HCT116 (cell line): ENCODE data around the gene NDUFC1. TPM values are rescaled to one million over a fixed set of nuclear protein-coding genes. Genes with fewer than 3 reads are reported as not detected.

Experiments
- ATAC-seq: fragments of 200-7000 bp; cut with Tn5 transposase; 2 replicates; pipeline ENCODE4 v1.9.1; 2020; ENCODE audit warnings: mild to moderate bottlenecking, moderate library complexity
- BruUV-seq: library from RNA; stranded (reverse); fragments of 400-500 nt; replicated peaks from 2 replicates; lab custom pipeline; 2021; lab: Mats Ljungman, UMichigan
- CTCF ChIA-PET: fragments of 300-600 bp; sonication (Branson Sonifier 250); formaldehyde crosslinking; loops from one replicate; lab custom pipeline; 2021; ENCODE audit warnings: antibody characterized with exemption; lab: Charles Lee
- POLR2A ChIA-PET: fragments of 300-600, 350-600 bp; sonication (Branson Sonifier 250); formaldehyde crosslinking; loops from one replicate; lab custom pipeline; 2021; ENCODE audit warnings: antibody characterized with exemption; lab: Charles Lee
- RAD21 ChIA-PET, 2 experiments: fragments of 300-600 bp; sonication (Branson Sonifier 250); formaldehyde crosslinking; loops; one replicate each; lab custom pipeline; 2023; ENCODE audit warnings: low total read pairs in 2 of 2; ENCODE audit not compliant: uncharacterized antibody in 2 of 2, unreplicated experiment in 2 of 2, low non-redundant PET in 1 of 2; lab: Charles Lee
- DNase-seq: peaks from one replicate; pipeline ENCODE4 v3.0.0-alpha.2; 2010; ENCODE audit warnings: low read depth, low spot score
- H2AFZ ChIP-seq: fragments of 200-600 bp; shearing (Covaris generic), sonication (generic); 2 replicates; pipeline ENCODE4 v1.6.1; 2017; ENCODE audit warnings: low read depth, mixed run types, mixed read lengths, antibody characterized with exemption, low read length; ENCODE audit not compliant: poor library complexity, severe bottlenecking
- H3K27ac ChIP-seq: 2 replicates; pipeline ENCODE4 v1.5.1; 2012; ENCODE audit warnings: low read depth, low read length
- H3K27me3 ChIP-seq: fragments of 200-600 bp; sonication (generic); 2 replicates; pipeline ENCODE4 v1.6.1; 2016; ENCODE audit warnings: mixed run types, low read length, mixed read lengths; ENCODE audit not compliant: insufficient read depth
- H3K36me3 ChIP-seq, 2 experiments: fragments of 200-500 bp in 1 of 2; fragments of 200-600 bp in 1 of 2; sonication (Bioruptor generic) in 1 of 2; sonication (generic) in 1 of 2; 2 replicates each; pipeline versions ENCODE4 v1.5.1 to v1.6.1; 2014 to 2016; ENCODE audit warnings: low read length in 2 of 2, inconsistent platforms in 1 of 2, mixed read lengths in 1 of 2, mixed run types in 1 of 2; ENCODE audit not compliant: insufficient read depth in 2 of 2, control insufficient read depth in 1 of 2
- H3K4me1 ChIP-seq, 2 experiments: fragments of 200-600 bp in 1 of 2; sonication (generic) in 1 of 2; 2 replicates each; pipeline versions ENCODE4 v1.5.1 to v1.6.1; 2012 to 2017; ENCODE audit warnings: low read length in 2 of 2, inconsistent platforms in 1 of 2, mild to moderate bottlenecking in 1 of 2, mixed read lengths in 1 of 2, mixed run types in 1 of 2, moderate library complexity in 1 of 2; ENCODE audit not compliant: insufficient read depth in 2 of 2, control insufficient read depth in 1 of 2
- H3K4me2 ChIP-seq: fragments of 200-600 bp; sonication (generic); 2 replicates; pipeline ENCODE4 v1.6.1; 2017; ENCODE audit warnings: mixed run types, low read length, mixed read lengths
- H3K4me3 ChIP-seq, 2 experiments: fragments of 200-600 bp in 1 of 2; sonication (generic) in 1 of 2; replicated peaks in 1 of 2; 2 replicates each; pipeline ENCODE4 v1.5.1; 2011 to 2016; ENCODE audit warnings: low read length in 2 of 2, control low read depth in 1 of 2, low read depth in 1 of 2, mild to moderate bottlenecking in 1 of 2, mixed read lengths in 1 of 2, mixed run types in 1 of 2
- H3K79me2 ChIP-seq: fragments of 200-600 bp; sonication (generic); 2 replicates; pipeline ENCODE4 v1.6.1; 2017; ENCODE audit warnings: mild to moderate bottlenecking, mixed run types, low read length, moderate library complexity, mixed read lengths; ENCODE audit not compliant: insufficient read depth
- H3K9ac ChIP-seq: fragments of 200-600 bp; sonication (generic); 2 replicates; pipeline ENCODE4 v1.6.1; 2016; ENCODE audit warnings: low read length, mixed read lengths
- H3K9me2 ChIP-seq: fragments of 200-600 bp; sonication (generic), shearing (Covaris generic); 2 replicates; pipeline ENCODE4 v1.6.1; 2017; ENCODE audit warnings: mixed run types, mild to moderate bottlenecking, moderate library complexity; ENCODE audit not compliant: insufficient read depth
- H3K9me3 ChIP-seq, 2 experiments: fragments of 200-500 bp in 1 of 2; fragments of 200-600 bp in 1 of 2; sonication (Bioruptor generic) in 1 of 2; sonication (generic) in 1 of 2; 2 replicates each; pipeline ENCODE4 v1.6.1; 2014 to 2017; ENCODE audit warnings: low read length in 2 of 2, mixed read lengths in 2 of 2, inconsistent platforms in 1 of 2, low read depth in 1 of 2, mild to moderate bottlenecking in 1 of 2, mixed run types in 1 of 2, moderate library complexity in 1 of 2; ENCODE audit not compliant: control insufficient read depth in 1 of 2, insufficient read depth in 1 of 2
- H4K20me1 ChIP-seq: fragments of 200-600 bp; sonication (generic), shearing (Covaris generic); 2 replicates; pipeline ENCODE4 v1.6.1; 2017; ENCODE audit warnings: mixed run types, mild to moderate bottlenecking, moderate library complexity; ENCODE audit not compliant: insufficient read depth
- ATF3 ChIP-seq: IDR thresholded peaks from 2 replicates; pipeline ENCODE4 v1.6.1; 2012
- CBX3 ChIP-seq: IDR thresholded peaks from 2 replicates; pipeline ENCODE4 v1.6.1; 2012; ENCODE audit warnings: low read depth
- CEBPB ChIP-seq: IDR thresholded peaks from 2 replicates; pipeline ENCODE4 v1.6.1; 2012; ENCODE audit warnings: low read depth
- CTCF ChIP-seq, 3 experiments: fragments of 200-600 bp in 1 of 3; sonication (generic) in 1 of 3; IDR thresholded peaks in 2 of 3; conservative IDR thresholded peaks in 1 of 3; 2 replicates each; pipeline ENCODE4 v1.5.1; 2012 to 2017; ENCODE audit warnings: low read depth in 2 of 3, low read length in 2 of 3, antibody characterized with exemption in 1 of 3, borderline replicate concordance in 1 of 3, control low read depth in 1 of 3, mild to moderate bottlenecking in 1 of 3, mixed read lengths in 1 of 3, mixed run types in 1 of 3, moderate library complexity in 1 of 3; ENCODE audit not compliant: insufficient read depth in 1 of 3
- EGR1 ChIP-seq: IDR thresholded peaks from 2 replicates; pipeline ENCODE4 v1.6.1; 2012; ENCODE audit warnings: low read depth
- ELF1 ChIP-seq: IDR thresholded peaks from 2 replicates; pipeline ENCODE4 v1.6.1; 2012; ENCODE audit warnings: low read depth, borderline replicate concordance
- EZH2phosphoT487 ChIP-seq: fragments of 200-600 bp; IDR thresholded peaks from 2 replicates; pipeline ENCODE4 v1.6.1; 2018; ENCODE audit warnings: antibody characterized with exemption, borderline replicate concordance
- FOSL1 ChIP-seq: IDR thresholded peaks from 2 replicates; pipeline ENCODE4 v1.6.1; 2012; ENCODE audit warnings: low read depth
- JUND ChIP-seq: IDR thresholded peaks from 2 replicates; pipeline ENCODE4 v1.6.1; 2012
- MAX ChIP-seq: IDR thresholded peaks from 2 replicates; pipeline ENCODE4 v1.6.1; 2012
- POLR2A ChIP-seq: IDR thresholded peaks from 2 replicates; pipeline ENCODE4 v1.7.0; 2011; ENCODE audit warnings: borderline replicate concordance; ENCODE audit not compliant: insufficient read depth, insufficient read length; ENCODE audit errors: extremely low read depth
- POLR2AphosphoS5 ChIP-seq: IDR thresholded peaks from 2 replicates; pipeline ENCODE4 v1.6.1; 2011; ENCODE audit warnings: mild to moderate bottlenecking, low read depth, low read length, moderate library complexity
- REST ChIP-seq: IDR thresholded peaks from 2 replicates; pipeline ENCODE4 v1.6.1; 2012; ENCODE audit warnings: low read depth
- SIN3A ChIP-seq: IDR thresholded peaks from 2 replicates; pipeline ENCODE4 v1.6.1; 2012; ENCODE audit warnings: low read depth
- SP1 ChIP-seq: IDR thresholded peaks from 2 replicates; pipeline ENCODE4 v1.6.1; 2012; ENCODE audit warnings: low read depth
- SRF ChIP-seq: IDR thresholded peaks from 2 replicates; pipeline ENCODE4 v1.6.1; 2012; ENCODE audit warnings: low read depth
- TCF7L2 ChIP-seq: IDR thresholded peaks from 2 replicates; pipeline ENCODE4 v1.7.0; 2011; ENCODE audit warnings: borderline replicate concordance, inconsistent platforms; ENCODE audit not compliant: insufficient read depth, insufficient read length; ENCODE audit errors: extremely low read depth
- ZFX ChIP-seq: fragments of 450-650 bp; IDR thresholded peaks from 2 replicates; pipeline ENCODE4 v1.6.1; 2017
- ZNF274 ChIP-seq: fragments of 200-500 bp; sonication (Bioruptor generic); IDR thresholded peaks from 2 replicates; pipeline ENCODE4 v1.6.1; 2014; ENCODE audit warnings: mild to moderate bottlenecking, low read depth, low read length, inconsistent platforms
- intact Hi-C: fragments of 100-400 bp; cut with micrococcal nuclease; formaldehyde crosslinking; loops from 2 replicates; pipeline ENCODE4 v1.10.0; 2022
- total RNA-seq: library from RNA; stranded (reverse); gene quantifications from one replicate; pipeline ENCODE4 v1.2.1, GENCODE V29; 2021; ENCODE audit not compliant: unreplicated experiment

NDUFC1 gene
- total RNA-seq, 1 experiment from 2014 or later = 86.9 TPM

- H3K9ac ChIP-seq = no peak overlapping the region
Observed at GRCh38 chr4:139329665-139330200, 27.5 kb upstream of the NDUFC1 start.

More at GRCh38 chr4:139329665-139330200, 27.5 kb upstream of the NDUFC1 start:
- ChIA-PET CTCF (no interaction called here), POLR2A (no interaction called here), RAD21 (no interaction called here)
- DNase-seq = no peak
- intact Hi-C loops = no loop called here
- Histone ChIP-seq H3K4me2 (no peak overlapping the region), H3K27me3 (no peaks in the 10 kb centered on the region), H3K27ac (no peak overlapping the region), H4K20me1 (peaks cover 38% of the 10 kb centered on the region; the same call in 1 of the 2 replicates), H3K36me3 (peaks cover 2 to 6% of the 10 kb centered on the region in 2 experiments; a peak in 1 of 4 replicates), H3K4me3 (no peak overlapping the region), H2AFZ (no peak overlapping the region), H3K9me2 (no peaks in the 10 kb centered on the region), H3K9me3 (no peaks in the 10 kb centered on the region), H3K79me2 (peaks cover 100% of the 10 kb centered on the region), H3K4me1 (no peaks in the 10 kb centered on the region)
- no peak for ATAC-seq
- BruUV-seq = no TSS peak
- TF ChIP-seq REST = no peak
- TF ChIP-seq ZFX = no peak
- TF ChIP-seq POLR2A = no peak
- TF ChIP-seq POLR2AphosphoS5 = no peak
- TF ChIP-seq EGR1 = no peak
- no peak for TF ChIP-seq CTCF (IDR thresholded peaks at IDR 0.05 in 2 of 3, conservative IDR thresholded peaks at IDR 0.05 in 1 of 3; ENCODE audit: borderline replicate concordance in 1 of 3, insufficient read depth in 1 of 3, low read depth in 2 of 3, low read length in 2 of 3)
- no peak for TF ChIP-seq TCF7L2
- no peak for TF ChIP-seq EZH2phosphoT487
- TF ChIP-seq ZNF274 = no peak
- TF ChIP-seq FOSL1 = no peak
- no peak for TF ChIP-seq JUND
- no peak for TF ChIP-seq ATF3
- no peak for TF ChIP-seq CEBPB
- no peak for TF ChIP-seq MAX
- no peak for TF ChIP-seq SRF
- TF ChIP-seq SP1 = no peak
- TF ChIP-seq CBX3 = no peak
- no peak for TF ChIP-seq SIN3A
- no peak for TF ChIP-seq ELF1
